Measurements from ENCODE around the gene ARNT2.

ARNT2 gene

DNA sequence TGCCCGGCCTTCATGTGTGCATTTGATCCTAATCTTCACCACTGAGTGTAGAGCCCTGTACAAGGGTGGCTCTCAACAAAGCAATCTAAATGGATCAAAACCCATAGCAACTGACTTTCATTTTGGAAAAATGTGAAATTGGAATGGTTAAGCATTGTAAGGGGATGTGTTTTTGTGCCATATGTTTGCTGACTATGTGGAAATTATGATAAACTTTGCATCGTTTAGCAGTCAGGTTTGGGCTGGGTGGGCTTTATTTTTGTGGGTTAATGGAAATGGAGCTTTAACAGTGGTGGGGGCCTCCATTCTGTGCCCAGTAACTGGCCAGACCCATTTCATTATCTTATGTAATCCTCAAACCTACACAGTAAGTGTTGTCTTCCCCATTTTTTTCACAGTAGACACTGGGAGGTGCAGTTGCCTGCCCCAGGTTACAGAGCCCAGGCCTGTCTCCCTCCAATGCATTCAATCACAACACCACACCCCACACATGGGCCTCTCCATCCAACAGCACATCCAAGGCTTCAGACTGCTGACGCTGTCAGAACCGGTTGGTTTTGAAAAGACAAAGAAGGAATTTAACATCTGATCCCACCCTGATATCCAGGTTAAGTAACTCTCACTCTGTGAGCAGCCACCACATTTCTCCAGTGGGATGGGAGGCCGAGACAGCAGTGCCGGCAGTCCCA is 154.6 kb downstream of the ARNT2 start:
- DNase-seq, result peak in 1 of 4 experiments; percentile 28

DNA sequence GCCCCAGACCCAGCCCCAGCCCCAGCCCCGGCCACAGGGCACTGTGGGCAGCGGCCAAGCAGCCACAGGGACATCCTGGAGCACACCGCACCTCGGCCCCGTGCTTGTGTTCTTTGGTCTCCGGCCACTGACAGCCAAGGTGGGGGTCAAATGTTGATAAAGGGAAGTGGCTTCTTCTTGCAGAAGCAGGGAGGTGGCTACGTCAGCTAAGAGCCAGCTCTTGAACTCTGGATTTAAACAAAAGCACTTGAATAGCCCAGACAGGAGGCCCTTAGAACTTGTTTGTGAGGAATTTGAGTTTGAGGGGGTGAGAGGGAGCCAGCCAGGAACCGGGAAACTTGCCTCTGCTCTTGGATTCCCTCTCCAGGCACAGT is 155.1 kb downstream of the ARNT2 start:
- DNase-seq, result peak in 1 of 4 experiments; percentile 9

DNA sequence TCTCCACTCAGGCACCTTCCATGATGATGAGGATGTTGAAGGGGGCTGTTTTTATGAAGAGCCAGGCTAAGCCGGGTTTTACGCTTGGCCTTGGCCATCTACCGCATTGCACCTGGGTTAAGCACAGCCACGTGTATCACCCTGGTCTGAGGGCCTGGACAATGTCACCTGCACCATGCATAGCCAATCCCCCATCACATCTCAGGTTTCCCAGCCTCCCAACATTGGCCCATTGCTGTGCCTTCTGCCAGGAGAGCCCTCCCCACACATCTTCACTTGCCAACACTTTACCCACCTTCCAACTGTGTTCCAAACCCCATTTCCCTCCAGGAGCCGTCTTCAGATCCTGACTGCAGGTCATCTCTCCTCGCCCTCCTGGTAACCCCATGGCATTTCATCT is 155.6 kb downstream of the ARNT2 start:
- no peak for DNase-seq

DNA sequence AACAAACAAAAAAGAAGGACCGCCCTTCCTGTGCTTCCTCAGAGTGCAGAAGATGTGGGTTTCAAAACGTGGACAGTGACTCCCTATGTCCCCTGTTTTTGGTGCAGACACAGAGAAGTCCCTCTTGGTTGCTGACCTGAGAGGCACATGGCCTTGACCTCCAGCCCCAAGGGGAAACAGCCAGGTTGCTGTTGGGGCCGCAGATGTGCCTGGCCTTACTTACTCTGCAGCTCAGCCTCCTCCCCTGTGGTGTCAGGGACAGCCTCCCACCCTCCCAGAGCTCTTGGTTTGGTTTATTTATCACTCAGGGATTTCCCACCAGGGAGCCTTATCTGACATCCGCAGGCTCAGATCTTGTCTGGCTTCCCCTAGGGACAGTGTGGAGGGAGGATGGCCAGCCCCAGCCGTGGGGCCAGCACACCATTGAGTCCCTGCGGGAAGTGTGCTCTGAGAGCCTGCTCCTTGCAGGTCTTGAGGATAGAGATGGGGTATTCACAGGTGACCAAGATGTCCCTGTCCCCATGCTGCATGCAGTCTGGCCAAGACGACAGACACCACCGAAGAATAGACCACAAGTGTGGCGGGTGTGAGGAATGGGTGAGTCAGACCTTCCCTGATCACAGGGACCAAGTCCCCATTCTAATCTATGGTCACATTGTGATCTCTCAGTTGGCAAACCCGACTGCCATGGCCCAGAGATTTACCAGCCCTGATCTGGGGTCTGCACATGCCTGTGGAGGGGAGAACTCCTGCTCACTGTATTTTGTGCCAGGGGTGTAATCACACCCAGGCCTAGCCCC is 156.6 kb downstream of the ARNT2 start:
- no peak for DNase-seq

DNA sequence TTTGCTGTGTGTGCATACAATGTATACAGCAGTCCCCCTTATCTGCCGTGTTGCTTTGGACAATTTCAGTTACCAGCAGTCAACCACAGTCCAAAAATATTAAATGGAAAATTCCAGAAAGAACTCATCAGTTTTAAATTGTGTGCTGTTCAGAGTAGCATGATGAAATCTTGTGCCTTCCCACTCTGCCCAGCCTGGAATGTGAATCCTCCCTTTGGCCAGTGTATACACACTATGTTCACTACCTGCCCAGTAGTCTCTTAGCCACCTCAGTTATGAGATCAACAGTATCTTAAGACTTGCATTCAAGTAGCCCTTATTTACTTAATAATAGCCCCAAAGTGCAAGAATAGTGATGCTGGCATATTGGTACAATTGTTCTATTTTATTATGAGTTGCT is 157.3 kb downstream of the ARNT2 start:
- no peak for DNase-seq

DNA sequence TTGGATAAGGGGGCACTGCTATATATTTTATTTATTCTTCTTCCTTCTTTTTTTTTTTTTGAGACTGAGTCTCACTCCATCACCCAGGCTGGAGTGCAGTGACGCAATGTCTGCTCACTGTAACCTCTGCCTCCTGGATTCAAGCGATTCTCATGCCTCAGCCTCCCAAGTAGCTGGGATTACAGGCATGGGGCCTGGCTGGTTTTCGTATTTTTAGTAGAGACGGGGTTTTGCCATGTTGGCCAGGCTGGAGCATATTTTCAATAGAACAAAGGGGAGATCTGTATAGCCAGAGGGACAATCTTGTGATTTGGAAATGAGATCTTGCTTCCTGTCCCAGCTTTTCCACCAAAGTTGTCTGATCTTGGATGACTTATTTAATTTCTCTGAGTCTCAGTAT is 157.9 kb downstream of the ARNT2 start:
- no peak for DNase-seq

DNA sequence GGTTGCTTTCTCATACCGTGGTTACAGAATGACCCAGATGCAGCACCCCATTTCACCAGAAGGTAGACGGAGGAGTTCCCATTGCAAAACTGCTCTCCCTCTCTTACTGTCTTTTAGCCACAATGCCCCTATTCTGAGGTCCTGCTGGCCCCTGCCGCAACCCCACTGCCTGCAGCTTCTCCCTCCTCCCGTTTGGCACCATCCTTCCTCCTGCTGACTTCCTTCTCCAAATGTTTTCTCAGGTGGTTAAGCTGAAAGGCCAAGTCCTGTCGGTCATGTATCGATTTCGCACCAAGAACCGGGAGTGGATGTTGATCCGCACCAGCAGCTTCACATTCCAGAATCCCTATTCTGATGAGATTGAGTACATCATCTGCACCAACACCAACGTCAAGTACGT is 158.7 kb downstream of the ARNT2 start:
- no peak for DNase-seq

DNA sequence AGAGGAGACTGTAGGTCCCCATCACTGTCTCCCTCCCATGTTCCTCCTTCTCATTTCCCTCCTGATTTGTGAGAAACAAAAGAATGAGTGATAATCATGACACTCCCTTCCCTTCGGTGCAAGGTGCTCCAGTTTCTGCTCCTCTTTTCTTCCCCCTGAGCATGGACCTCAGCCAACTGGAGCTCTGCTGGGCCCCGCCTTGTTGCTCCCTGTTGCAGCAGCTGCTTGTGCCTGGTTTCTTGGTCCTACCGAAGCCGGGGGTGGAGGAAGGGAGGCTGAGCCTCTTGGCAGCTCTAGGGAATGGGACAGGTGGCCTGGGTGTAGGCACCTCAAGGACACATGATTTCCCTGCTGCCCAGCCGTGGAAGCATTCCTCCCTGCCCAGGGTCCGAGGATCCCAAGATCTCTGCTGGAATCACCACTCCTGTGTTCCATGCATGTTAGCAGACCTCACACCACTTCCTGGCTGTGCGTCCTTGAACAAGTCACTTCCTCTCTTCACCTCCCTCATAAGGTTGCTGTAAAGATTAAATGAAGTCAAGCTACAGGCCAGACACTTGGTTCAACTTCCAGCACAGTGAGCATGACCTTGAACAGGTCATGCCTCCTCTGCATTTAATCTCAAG is 159.3 kb downstream of the ARNT2 start:
- DNase-seq, result no peak

DNA sequence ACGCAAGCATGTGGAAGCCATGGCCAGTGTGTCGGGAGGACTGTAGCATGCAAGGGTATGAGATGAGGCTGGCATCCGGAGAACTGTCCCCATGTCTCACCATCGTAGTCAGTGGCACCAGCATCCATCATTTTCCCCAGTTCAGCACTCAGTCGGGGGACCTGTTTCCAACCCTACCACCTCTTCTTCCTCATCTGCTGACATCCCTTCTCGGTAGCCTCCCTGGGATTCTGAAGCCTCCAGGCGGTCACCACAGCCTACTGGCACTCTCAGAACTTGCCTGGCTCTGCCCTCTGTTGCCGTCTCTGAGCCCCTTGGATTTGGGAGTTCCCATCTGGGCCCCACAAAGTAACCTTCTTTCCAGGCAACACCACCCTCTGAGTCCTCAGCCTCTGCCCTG is 159.9 kb downstream of the ARNT2 start:
- no peak for DNase-seq

DNA sequence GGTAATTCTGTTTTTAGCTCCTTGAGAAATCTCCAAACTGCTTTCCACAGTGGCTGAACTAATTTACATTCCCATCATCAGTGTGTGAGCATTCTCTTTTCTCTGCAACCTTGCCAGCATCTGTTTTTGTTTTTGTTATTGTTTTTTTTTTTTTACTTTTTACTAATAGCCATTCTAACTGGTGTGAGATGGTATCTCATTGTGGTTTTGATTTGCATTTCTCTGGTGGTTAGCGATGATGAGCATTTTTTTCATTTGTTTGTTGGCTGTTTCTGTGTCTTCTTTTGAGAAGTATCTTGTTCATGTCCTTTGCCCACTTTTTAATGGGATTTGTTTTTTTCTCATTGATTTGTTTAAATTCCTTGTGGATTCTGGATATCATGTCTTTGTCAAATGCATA is 161.2 kb downstream of the ARNT2 start:
- no peak for DNase-seq

DNA sequence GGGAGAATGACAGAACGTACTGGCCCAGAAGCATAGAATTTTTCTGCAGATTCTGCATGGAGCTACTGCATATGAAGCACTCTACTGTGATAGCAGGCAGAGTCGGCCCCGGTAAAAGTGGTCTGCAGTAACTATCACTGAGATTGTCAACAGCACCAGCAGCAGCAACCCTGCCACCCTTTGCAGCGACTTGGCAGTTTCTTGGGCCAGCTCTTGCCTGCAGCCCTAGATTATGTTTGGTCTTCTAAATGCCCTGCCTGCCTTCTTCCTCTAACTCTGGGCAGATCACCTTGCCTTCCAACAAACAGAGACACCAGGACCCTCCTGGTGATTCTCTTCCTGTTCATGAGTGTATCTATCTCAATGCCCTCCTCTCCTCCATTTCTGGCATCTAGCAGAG is 161.8 kb downstream of the ARNT2 start:
- no peak for DNase-seq

DNA sequence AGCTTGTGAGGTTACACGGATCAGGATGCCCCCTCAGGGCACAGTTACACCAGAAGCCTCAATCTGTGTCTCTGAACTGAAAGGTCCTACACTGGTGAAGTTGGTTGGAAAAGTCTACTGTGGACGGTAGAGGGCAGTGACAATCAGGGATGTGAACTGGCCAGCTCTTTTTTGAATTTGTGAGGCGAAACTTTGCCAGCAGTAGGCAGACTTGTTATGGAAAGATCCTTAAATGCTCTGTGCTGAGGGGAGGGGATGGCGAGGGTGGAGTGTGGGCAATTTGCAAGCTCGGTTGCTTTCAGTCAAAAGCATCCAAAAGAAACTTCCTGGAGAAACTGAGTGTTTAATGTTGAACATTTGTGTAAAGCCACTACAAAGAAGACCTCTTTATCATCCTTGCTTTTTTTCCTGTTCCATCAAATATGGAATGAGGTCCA is 163.6 kb downstream of the ARNT2 start:
- DNase-seq, result peak; percentile 71 to 85 (median 76)

DNA sequence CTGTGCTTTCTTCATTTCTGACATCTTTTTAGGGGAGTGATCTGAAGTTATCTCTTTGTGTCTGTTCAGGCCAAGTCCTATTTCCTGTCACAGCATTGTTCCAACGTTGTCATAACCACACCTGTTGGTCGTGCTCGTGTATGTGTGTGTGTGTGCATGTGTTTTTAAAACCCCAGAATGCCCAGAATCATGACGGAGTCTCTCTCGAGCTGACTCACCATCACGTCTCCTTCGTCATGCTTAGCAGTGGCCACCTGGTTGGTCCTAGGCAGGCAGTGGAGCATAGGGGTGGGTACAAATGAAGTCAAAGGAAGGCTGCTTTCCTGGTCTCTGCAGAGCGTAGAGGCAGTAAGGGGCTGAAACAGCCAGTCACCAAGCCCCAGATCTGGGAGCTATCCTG is 164.1 kb downstream of the ARNT2 start:
- DNase-seq, result no peak

DNA sequence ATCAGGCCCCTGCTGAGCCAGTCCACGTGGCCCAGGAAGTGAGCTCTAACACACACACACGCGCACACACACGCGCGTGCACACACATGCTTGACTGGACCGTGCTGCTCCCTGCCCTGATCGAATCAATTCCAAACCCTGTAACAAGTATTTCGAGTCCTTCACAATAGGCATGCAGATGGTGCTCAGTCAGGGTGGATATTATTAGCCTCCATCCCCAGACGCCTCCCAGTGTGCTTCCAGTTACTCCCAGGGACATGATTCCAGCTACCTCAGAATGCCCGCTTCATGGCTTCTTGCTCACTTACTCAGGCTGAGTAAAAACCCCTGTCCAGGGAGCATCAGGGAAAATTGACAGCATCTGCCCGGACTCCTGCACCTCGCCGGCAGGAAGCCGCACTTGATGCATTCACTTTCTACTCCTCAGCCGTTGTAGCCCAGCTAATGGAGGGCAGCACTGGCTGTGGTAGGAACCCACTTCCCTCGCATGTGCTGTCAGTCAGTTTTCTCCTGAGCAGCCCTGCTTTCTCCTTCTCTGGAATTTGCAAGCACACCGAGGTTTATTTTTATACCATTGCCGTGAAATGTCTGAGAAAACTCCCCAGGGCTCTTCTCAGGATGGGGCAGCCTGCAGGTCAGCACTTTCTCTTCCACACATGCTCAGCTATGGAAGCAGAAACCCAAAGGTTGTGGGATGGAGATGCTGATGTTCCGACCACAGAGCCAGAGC is 164.9 kb downstream of the ARNT2 start:
- DNase-seq, result no peak

DNA sequence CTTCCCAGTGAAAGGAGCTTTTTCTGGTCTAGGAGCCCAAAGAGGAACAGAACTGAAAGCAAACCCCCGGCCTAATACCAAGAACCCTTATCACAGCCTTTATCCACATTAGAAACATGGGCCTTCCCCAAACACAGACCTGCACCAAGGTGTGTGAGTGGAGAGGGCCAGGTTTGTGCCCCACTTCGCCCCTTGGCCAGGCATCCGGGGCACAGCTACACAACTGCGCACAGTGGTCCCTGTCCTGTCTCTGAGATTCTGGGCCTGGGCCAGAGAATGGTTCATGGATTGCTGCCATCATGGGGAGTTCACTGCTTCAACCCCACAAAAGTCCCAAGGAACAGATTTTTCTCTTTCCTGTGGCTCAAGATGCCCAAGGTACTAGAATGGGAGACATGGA is 165.5 kb downstream of the ARNT2 start:
- DNase-seq, result no peak

DNA sequence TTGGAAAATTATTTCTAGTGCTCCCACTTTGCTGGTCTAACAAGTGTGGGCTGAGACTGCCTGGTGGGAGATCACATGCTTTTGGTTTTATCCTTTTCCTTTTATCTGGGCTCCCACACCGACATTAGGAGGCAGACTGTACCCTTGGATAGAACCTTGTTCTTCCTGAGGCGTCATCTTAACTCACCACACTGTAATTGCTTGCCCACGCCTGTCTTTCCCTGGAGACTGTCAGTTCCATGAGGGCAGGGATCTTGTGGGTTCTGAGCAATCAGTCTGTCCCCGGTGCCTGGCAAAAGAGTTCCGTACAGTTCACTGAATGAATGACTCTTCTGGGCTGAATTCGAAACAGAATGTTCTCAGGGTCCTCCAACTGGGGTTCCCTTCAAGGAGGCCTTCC is 166.4 kb downstream of the ARNT2 start:
- DNase-seq, result no peak

DNA sequence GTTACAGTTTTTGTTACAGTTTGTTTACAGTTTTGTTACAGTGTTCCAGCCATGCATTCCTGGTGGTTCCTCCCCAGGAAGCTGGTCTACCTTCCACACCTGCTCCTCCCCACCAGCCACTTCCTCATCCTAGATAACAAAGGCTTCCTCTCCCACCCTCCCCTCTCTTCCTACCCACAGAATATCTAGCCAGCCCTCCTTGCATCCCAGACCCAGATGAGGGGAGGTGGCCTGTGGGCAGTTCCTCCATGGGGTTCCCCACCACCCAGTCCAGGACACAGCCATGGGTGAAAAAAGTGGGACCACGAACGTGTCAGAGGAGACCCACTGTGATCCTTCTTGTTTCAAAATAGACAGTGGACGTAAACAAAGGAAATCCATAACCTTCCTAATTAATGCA is 168.2 kb downstream of the ARNT2 start:
- no peak for DNase-seq

DNA sequence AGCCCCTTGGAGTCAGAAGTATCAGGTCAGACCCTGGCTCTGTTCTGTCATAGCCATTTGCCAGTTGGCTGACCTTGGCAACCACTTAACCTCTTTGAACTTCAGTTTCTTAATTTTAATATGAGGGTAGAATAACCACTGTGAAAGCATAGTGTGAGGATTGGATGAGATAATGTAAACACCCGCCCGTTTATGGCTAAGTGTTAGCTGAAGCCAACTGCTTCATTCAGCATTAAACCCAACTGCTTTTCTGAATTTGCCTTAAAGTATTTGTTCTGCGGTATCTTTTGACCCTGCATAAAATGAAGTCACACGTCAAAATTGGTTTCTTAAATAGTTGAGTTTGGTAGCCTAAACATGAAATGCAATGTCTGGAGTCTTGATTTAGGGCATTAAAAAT is 169.4 kb downstream of the ARNT2 start:
- DNase-seq, result no peak

DNA sequence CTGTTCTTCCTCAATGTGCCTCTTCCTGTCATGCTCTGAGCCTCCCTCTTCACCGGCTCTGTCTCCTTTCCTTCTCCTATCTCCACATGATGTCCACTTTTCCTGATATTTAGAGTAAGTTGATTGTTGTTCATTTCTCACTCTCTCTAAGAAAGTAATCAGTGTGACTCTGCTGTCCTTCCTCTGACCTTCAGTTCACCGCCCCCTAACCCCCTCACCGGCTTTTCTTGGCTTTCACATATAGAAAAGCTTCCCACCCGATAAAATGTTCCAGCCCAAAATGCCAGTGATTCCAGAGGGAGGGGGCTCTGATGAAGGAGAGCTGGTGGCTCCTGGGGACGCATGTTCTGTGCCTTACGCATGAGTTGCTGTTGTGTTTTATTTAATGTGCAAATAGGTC is 170.4 kb downstream of the ARNT2 start:
- no peak for DNase-seq

DNA sequence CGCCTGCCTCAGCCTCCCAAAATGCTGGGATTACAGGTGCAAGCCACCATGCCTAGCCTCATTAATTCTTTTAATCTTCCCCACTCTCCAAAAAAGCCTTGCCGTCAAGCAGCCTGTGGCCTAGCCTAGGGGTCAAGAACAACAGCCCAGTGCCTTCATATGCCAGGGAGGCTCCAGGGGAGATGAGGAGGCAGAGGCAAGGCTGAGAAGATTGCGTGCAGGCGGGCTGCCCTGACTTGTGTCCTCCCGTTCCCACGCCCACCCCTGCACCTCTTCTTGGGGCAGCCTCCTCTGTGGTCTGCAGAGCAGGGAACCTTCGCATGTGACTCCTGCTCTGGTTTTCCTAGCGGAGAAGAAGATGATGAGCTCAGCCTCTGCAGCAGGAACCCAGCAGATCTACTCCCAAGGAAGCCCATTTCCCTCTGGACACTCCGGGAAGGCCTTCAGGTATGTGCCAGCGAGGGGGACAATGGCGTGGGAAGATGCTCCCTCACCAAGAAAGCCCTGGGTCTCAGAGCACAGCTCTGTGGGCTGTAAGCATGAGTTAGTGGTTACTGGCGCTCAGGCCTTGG is 172.4 kb downstream of the ARNT2 start:
- DNase-seq, result no peak

DNA sequence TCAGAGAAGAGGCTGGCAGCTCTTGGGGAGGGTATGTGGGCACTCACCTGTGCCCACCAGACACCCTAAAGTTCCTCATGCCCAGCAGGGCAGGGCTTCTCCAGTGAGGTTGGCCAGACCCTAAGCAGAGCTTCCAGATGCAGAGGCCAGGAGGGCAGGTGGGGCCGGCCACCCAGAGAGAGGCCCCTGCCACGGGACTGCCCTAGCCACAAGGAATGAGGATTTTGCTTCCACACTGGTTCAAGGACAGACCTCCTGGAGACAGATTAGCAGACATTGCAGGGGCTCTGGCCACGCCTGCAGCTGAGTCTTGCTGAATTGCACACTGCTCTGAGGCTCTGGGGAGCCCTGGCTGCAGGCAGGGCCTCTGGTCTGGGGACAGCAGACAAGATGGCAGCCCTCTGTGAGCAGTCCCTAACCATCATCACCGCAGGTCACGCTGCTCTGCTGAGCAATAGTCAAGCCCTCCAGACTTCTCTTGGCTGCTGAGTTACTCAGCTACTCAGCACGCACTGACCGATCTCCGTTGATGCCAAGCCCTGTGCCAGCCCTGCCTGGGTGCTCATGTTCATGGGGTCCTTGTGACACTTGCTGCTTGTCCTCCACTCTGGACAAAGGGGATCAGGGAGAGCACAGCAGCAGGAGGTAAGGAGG is 173.5 kb downstream of the ARNT2 start:
- DNase-seq, result no peak

DNA sequence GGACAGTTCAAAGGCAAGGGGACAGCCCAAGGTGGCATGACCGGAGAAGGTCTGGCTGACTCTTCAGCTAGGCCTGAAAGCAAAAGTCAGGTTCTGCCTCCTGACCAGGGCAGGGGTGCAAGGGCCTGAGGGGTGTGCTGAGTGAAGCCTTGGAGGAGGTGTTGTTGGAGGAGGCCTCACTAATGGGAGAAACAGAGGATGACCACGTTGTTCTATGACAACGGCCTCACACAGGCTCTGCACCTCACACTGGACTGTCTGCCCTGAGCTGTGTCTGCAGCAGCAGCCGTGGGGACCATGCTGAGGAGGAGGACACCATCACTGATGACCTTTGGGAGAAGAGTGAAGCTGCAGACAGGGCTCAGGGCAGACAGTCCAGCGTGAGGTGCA is 174.0 kb downstream of the ARNT2 start:
- DNase-seq, result no peak
